Neural cell (in vitro differentiated cells): ENCODE measurements around the gene ITGB5.

Source experiments
- CTCF ChIP-seq: fragments of 450-650 bp; IDR thresholded peaks from 2 replicates; pipeline ENCODE4 v1.5.1; 2014; ENCODE audit warnings: antibody characterized with exemption, mild to moderate bottlenecking, moderate library complexity; ENCODE audit not compliant: poor library complexity, severe bottlenecking
- EZH2 ChIP-seq: fragments of 200-600, 300-800 bp; shearing (Covaris generic), sonication (generic); IDR thresholded peaks from 2 replicates; pipeline ENCODE4 v1.6.1; 2014; ENCODE audit warnings: antibody characterized with exemption, low read length, borderline replicate concordance, mild to moderate bottlenecking; ENCODE audit not compliant: insufficient read depth, poor library complexity, severe bottlenecking
- POLR2AphosphoS5 ChIP-seq: IDR thresholded peaks from 2 replicates; pipeline ENCODE4 v1.6.1; 2012
- REST ChIP-seq: IDR thresholded peaks from 2 replicates; pipeline ENCODE4 v1.6.1; 2012; ENCODE audit warnings: borderline replicate concordance
- SMC3 ChIP-seq: fragments of 450-650 bp; conservative IDR thresholded peaks from 2 replicates; pipeline ENCODE4 v1.6.1; 2014; ENCODE audit warnings: antibody characterized with exemption, mild to moderate bottlenecking, moderate library complexity; ENCODE audit not compliant: poor library complexity

- no peak for TF ChIP-seq EZH2
- TF ChIP-seq SMC3: no peak
- no peak for TF ChIP-seq CTCF
- TF ChIP-seq REST: no peak
- TF ChIP-seq POLR2AphosphoS5: no peak
Measured at GRCh38 chr3:124812291-124813265, 74.6 kb downstream of the ITGB5 start.
